Embryonic facial prominence (tissue), 1 donor: ENCODE measurements around the gene PLEKHF1.
"Not testable (repeated sequence)": the region's sequence is repeated elsewhere in the genome, so short reads cannot be mapped to it uniquely, and the experiment has no call there.

Experiments used
- DNase-seq: peaks from one replicate; pipeline ENCODE4 v3.0.0-alpha.2; 2016; ENCODE audit errors: extremely low spot score

PLEKHF1 gene

GRCh38 chr19:29702161-29702962, 37.1 kb downstream of the PLEKHF1 start:
- no peak for DNase-seq

- no peak for DNase-seq
Measured at GRCh38 chr19:29702963-29703320, 37.7 kb downstream of the PLEKHF1 start.

- no peak for DNase-seq
Measured at GRCh38 chr19:29704562-29705558, 39.6 kb downstream of the PLEKHF1 start.

- no peak for DNase-seq
Measured at GRCh38 chr19:29705706-29706105, 40.4 kb downstream of the PLEKHF1 start.

- no peak for DNase-seq
Measured at GRCh38 chr19:29706635-29707034, 41.4 kb downstream of the PLEKHF1 start.

- DNase-seq = no peak
Measured at GRCh38 chr19:29708554-29709439, 43.5 kb downstream of the PLEKHF1 start.

GRCh38 chr19:29709440-29709798, 44.2 kb downstream of the PLEKHF1 start:
- DNase-seq = not testable (repeated sequence)

GRCh38 chr19:29711584-29712132, 46.4 kb downstream of the PLEKHF1 start:
- DNase-seq = no peak

- DNase-seq = no peak
Measured at GRCh38 chr19:29712744-29713516, 47.7 kb downstream of the PLEKHF1 start.

- DNase-seq = no peak
Measured at GRCh38 chr19:29714371-29714952, 49.2 kb downstream of the PLEKHF1 start.

GRCh38 chr19:29714953-29715700, 49.9 kb downstream of the PLEKHF1 start, which contains the start of gene C19orf12:
Gene C19orf12, minus strand, starts transcription at chr19:29715261. Its CDS starts 6,848 bp downstream, at chr19:29708413.
- DNase-seq = no peak

- no peak for DNase-seq
Measured at GRCh38 chr19:29715701-29716581, 50.7 kb downstream of the PLEKHF1 start.

GRCh38 chr19:29717051-29717450, 51.8 kb downstream of the PLEKHF1 start:
- DNase-seq = no peak

- DNase-seq = no peak
Measured at GRCh38 chr19:29724102-29724641, 58.9 kb downstream of the PLEKHF1 start.

GRCh38 chr19:29724746-29725145, 59.5 kb downstream of the PLEKHF1 start:
- DNase-seq = no peak
